GM12891 (cell line): ENCODE data around the gene CD74. TPM values are rescaled to one million over a fixed set of nuclear protein-coding genes. Genes with fewer than 3 reads are reported as not detected.
"Not testable (repeated sequence)": the region's sequence is repeated elsewhere in the genome, so short reads cannot be mapped to it uniquely, and the experiment has no call there.

Experiments
- DNase-seq: peaks from one replicate; pipeline ENCODE4 v3.0.0; 2011; ENCODE audit warnings: low spot score; ENCODE audit not compliant: insufficient read length
- FAIRE-seq: peaks from 2 replicates; lab custom pipeline; 2011; peaks lifted over from hg19 to GRCh38; lab: Jason Lieb, UNC
- PAX5 ChIP-seq: IDR thresholded peaks from 2 replicates; pipeline ENCODE4 v1.6.1; 2011; ENCODE audit warnings: low read length, moderate library complexity, mild to moderate bottlenecking; ENCODE audit not compliant: insufficient read depth, severe bottlenecking
- POLR2A ChIP-seq: IDR thresholded peaks from 2 replicates; pipeline ENCODE4 v1.6.1; 2011; ENCODE audit warnings: low read depth, low read length, control low read depth
- POLR2AphosphoS5 ChIP-seq: IDR thresholded peaks from 2 replicates; pipeline ENCODE4 v1.6.1; 2011; ENCODE audit warnings: low read depth, low read length, control low read depth
- POU2F2 ChIP-seq: IDR thresholded peaks from 2 replicates; pipeline ENCODE4 v1.6.1; 2011; ENCODE audit warnings: low read depth, mild to moderate bottlenecking, control low read depth, low read length, moderate library complexity
- SPI1 ChIP-seq: IDR thresholded peaks from 2 replicates; pipeline ENCODE4 v1.6.1; 2011; ENCODE audit warnings: low read depth, low read length, control low read depth
- TAF1 ChIP-seq: IDR thresholded peaks from 2 replicates; pipeline ENCODE4 v1.6.1; 2011; ENCODE audit warnings: low read depth, low read length, control low read depth
- polyA plus RNA-seq: library from polyadenylated mRNA; unstranded; fragments of >200 nt; gene quantifications from one replicate; pipeline ENCODE4 v1.2.1, GENCODE V29; 2012; ENCODE audit warnings: low read depth, missing spikeins, inconsistent platforms; ENCODE audit not compliant: missing spikeins

CD74 gene
- polyA plus RNA-seq = 7,750 TPM

- peak; percentile 96 for TF ChIP-seq SPI1
- peak; percentile 100 for TF ChIP-seq TAF1
- TF ChIP-seq POLR2A = peak; percentile 100
- TF ChIP-seq POU2F2 = peak; percentile 99
- peak; percentile 95 for TF ChIP-seq PAX5
- peak; percentile 99 for TF ChIP-seq POLR2AphosphoS5
- DNase-seq (peak; percentile 72), FAIRE-seq (peak; percentile 94)
These were observed at the start of gene CD74 for GRCh38 chr5:150412319-150413175. Gene CD74, minus strand, starts transcription at chr5:150412910. Its CDS starts 161 bp downstream, at chr5:150412749.

- peak; percentile 80 for DNase-seq
- peak; percentile 69 for TF ChIP-seq SPI1
- TF ChIP-seq POLR2AphosphoS5 = peak; percentile 50; the same call in 1 of the 2 replicates
- TF ChIP-seq TAF1 = peak; percentile 93
- no peak; the same call in 1 of the 2 replicates for TF ChIP-seq POLR2A
- peak; percentile 88 for FAIRE-seq
These were observed 48.5 kb upstream of the CD74 start for GRCh38 chr5:150461231-150461630.

GRCh38 chr5:150460781-150461180 lies 48.1 kb upstream of the CD74 start:
- DNase-seq = no peak
- FAIRE-seq = no peak
- TF ChIP-seq PAX5 = no peak
- no peak for TF ChIP-seq POLR2AphosphoS5
- TF ChIP-seq TAF1 = no peak
- TF ChIP-seq SPI1 = no peak
- no peak for TF ChIP-seq POLR2A
- TF ChIP-seq POU2F2 = no peak

GRCh38 chr5:150458802-150459557 lies 46.3 kb upstream of the CD74 start:
- FAIRE-seq = peak; percentile 93
- TF ChIP-seq PAX5 (no peak), POLR2A (no peak), SPI1 (no peak), TAF1 (no peak), POU2F2 (no peak), POLR2AphosphoS5 (no peak)
- peak; percentile 74 for DNase-seq

- no peak for TF ChIP-seq POU2F2
- no peak for TF ChIP-seq PAX5
- TF ChIP-seq SPI1 = no peak
- no peak for TF ChIP-seq POLR2AphosphoS5
- no peak for TF ChIP-seq TAF1
- TF ChIP-seq POLR2A = no peak
- FAIRE-seq (peak; percentile 75), DNase-seq (no peak)
These were observed 45.0 kb upstream of the CD74 start for GRCh38 chr5:150457562-150458240.

- DNase-seq = no peak
- TF ChIP-seq PAX5 = no peak
- no peak for TF ChIP-seq TAF1
- TF ChIP-seq POLR2A = no peak
- no peak for TF ChIP-seq POU2F2
- TF ChIP-seq POLR2AphosphoS5 = no peak
- no peak for TF ChIP-seq SPI1
- FAIRE-seq = no peak
These were observed 44.4 kb upstream of the CD74 start for GRCh38 chr5:150457121-150457520.

- TF ChIP-seq POLR2AphosphoS5 (no peak), SPI1 (no peak), TAF1 (no peak), POU2F2 (no peak), PAX5 (no peak), POLR2A (no peak)
- DNase-seq (no peak), FAIRE-seq (no peak)
These were observed 42.0 kb upstream of the CD74 start for GRCh38 chr5:150454492-150455229.

GRCh38 chr5:150454027-150454426 lies 41.3 kb upstream of the CD74 start:
- not testable (repeated sequence) for FAIRE-seq, DNase-seq
